Hepatocyte (in vitro differentiated cells): ENCODE results near the gene TBCK. TPM values are rescaled to one million over a fixed set of nuclear protein-coding genes. Genes with fewer than 3 reads are reported as not detected.

ENCODE experiments used
- DNase-seq: peaks from one replicate; pipeline ENCODE4 v3.0.0-alpha.2; 2016; ENCODE audit warnings: low spot score
- H2AFZ ChIP-seq: fragments of 200-600 bp; sonication (generic); 2 replicates; pipeline ENCODE4 v1.6.0; 2016; ENCODE audit warnings: antibody characterized with exemption, mild to moderate bottlenecking
- H3K27ac ChIP-seq: fragments of 200-600 bp; sonication (generic); 2 replicates; pipeline ENCODE4 v1.5.1; 2016; ENCODE audit warnings: mild to moderate bottlenecking
- H3K27me3 ChIP-seq: fragments of 200-600 bp; sonication (generic); 2 replicates; pipeline ENCODE4 v1.6.1; 2016
- H3K36me3 ChIP-seq: fragments of 200-600 bp; sonication (generic); replicated peaks from 2 replicates; pipeline ENCODE4 v1.5.1; 2016; ENCODE audit warnings: low read depth; ENCODE audit not compliant: insufficient read depth
- H3K4me1 ChIP-seq: fragments of 200-600 bp; sonication (generic); 2 replicates; pipeline ENCODE4 v1.5.1; 2016; ENCODE audit warnings: mild to moderate bottlenecking, moderate library complexity; ENCODE audit not compliant: insufficient read depth
- H3K4me2 ChIP-seq: fragments of 200-600 bp; sonication (generic); 2 replicates; pipeline ENCODE4 v1.6.0; 2016
- H3K4me3 ChIP-seq: fragments of 200-600 bp; sonication (generic); 2 replicates; pipeline ENCODE4 v1.5.1; 2016; ENCODE audit warnings: mild to moderate bottlenecking
- H3K79me2 ChIP-seq: fragments of 200-600 bp; sonication (generic); 2 replicates; pipeline ENCODE4 v1.6.0; 2017; ENCODE audit warnings: mild to moderate bottlenecking
- H3K9me2 ChIP-seq: fragments of 200-600 bp; sonication (generic); replicated peaks from 2 replicates; pipeline ENCODE4 v1.6.0; 2017; ENCODE audit warnings: mild to moderate bottlenecking; ENCODE audit not compliant: insufficient read depth
- H3K9me3 ChIP-seq: fragments of 200-600 bp; sonication (generic); 2 replicates; pipeline ENCODE4 v1.5.1; 2016; ENCODE audit warnings: low read depth, mild to moderate bottlenecking
- H4K20me1 ChIP-seq: fragments of 200-600 bp; sonication (generic); 2 replicates; pipeline ENCODE4 v1.6.0; 2016; ENCODE audit warnings: mild to moderate bottlenecking; ENCODE audit not compliant: insufficient read depth, poor library complexity, severe bottlenecking
- CTCF ChIP-seq: fragments of 200-600 bp; sonication (generic); IDR thresholded peaks from 2 replicates; pipeline ENCODE4 v1.5.1; 2016; ENCODE audit warnings: antibody characterized with exemption, mild to moderate bottlenecking; ENCODE audit not compliant: poor library complexity
- EZH2 ChIP-seq: fragments of 200-600 bp; sonication (generic); IDR thresholded peaks from 2 replicates; pipeline ENCODE4 v1.6.1; 2016; ENCODE audit warnings: antibody characterized with exemption, mild to moderate bottlenecking, borderline replicate concordance
- EZH2phosphoT487 ChIP-seq: fragments of 200-600 bp; sonication (generic); IDR thresholded peaks from one replicate; pipeline ENCODE4 v1.6.1; 2018; ENCODE audit warnings: antibody characterized with exemption, mild to moderate bottlenecking, low read depth, moderate library complexity; ENCODE audit not compliant: unreplicated experiment, severe bottlenecking
- WGBS: methylation state at CpG from one replicate; pipeline ENCODE4 v1.1.6; 2016; ENCODE audit warnings: low lambda C conversion rate; ENCODE audit errors: missing lambda C conversion rate; 5-methylcytosine and 5-hydroxymethylcytosine counted together
- polyA plus RNA-seq: library from polyadenylated mRNA; unstranded; fragments of >200 nt; fragmentation: Nextera tagmentation; extraction: Ambion mirVana; gene quantifications from 2 replicates; pipeline ENCODE4 v1.2.1, GENCODE V29; 2016
- total RNA-seq: library from RNA; depleted of rRNA; stranded (reverse); fragments of >200 nt; gene quantifications from 2 replicates; pipeline ENCODE4 v1.2.3, GENCODE V29; 2014

The TBCK gene
- total and polyA plus RNA-seq, 2 experiments from 2014 or later, result 19.8 to 49.7 TPM

- Histone ChIP-seq H3K79me2 (no peaks in the 10 kb centered on the region), H2AFZ (no peak overlapping the region), H3K9me2 (no peaks in the 10 kb centered on the region), H3K9me3 (no peaks in the 10 kb centered on the region), H3K4me1 (peaks cover 11% of the 10 kb centered on the region), H3K27ac (no peak overlapping the region), H4K20me1 (no peaks in the 10 kb centered on the region), H3K4me3 (no peak overlapping the region), H3K4me2 (no peak overlapping the region), H3K27me3 (no peaks in the 10 kb centered on the region), H3K36me3 (no peaks in the 10 kb centered on the region)
- 52% methylated on average over 6 of the region's 6 CpGs for WGBS
- no peak for TF ChIP-seq EZH2
- TF ChIP-seq EZH2phosphoT487, result no peak
- TF ChIP-seq CTCF, result no peak
- no peak for DNase-seq
These were observed 321.9 kb downstream of the TBCK start for GRCh38 chr4:105994061-105994460.

- H3K36me3 ChIP-seq, result no peaks in the 10 kb centered on the region
- H3K4me3 ChIP-seq, result no peak overlapping the region
- 100% methylated on average over 2 of the region's 2 CpGs for WGBS
- no peaks in the 10 kb centered on the region for H3K27me3 ChIP-seq
- peaks cover 7% of the 10 kb centered on the region for H3K4me1 ChIP-seq
- no peaks in the 10 kb centered on the region for H3K9me3 ChIP-seq
- no peaks in the 10 kb centered on the region for H4K20me1 ChIP-seq
- H3K79me2 ChIP-seq, result no peaks in the 10 kb centered on the region
- H3K4me2 ChIP-seq, result no peak overlapping the region
- no peak overlapping the region for H3K27ac ChIP-seq
- H3K9me2 ChIP-seq, result no peaks in the 10 kb centered on the region
- no peak for TF ChIP-seq EZH2phosphoT487
- no peak for DNase-seq
- no peak overlapping the region for H2AFZ ChIP-seq
These were observed 323.2 kb downstream of the TBCK start for GRCh38 chr4:105992641-105993305.

- H3K4me3 ChIP-seq, result no peak overlapping the region
- no peaks in the 10 kb centered on the region for H3K9me2 ChIP-seq
- H3K4me2 ChIP-seq, result no peak overlapping the region
- H4K20me1 ChIP-seq, result no peaks in the 10 kb centered on the region
- H3K27me3 ChIP-seq, result no peaks in the 10 kb centered on the region
- TF ChIP-seq EZH2 (no peak), EZH2phosphoT487 (no peak), CTCF (no peak)
- no peak overlapping the region for H3K27ac ChIP-seq
- no peaks in the 10 kb centered on the region for H3K4me1 ChIP-seq
- no peaks in the 10 kb centered on the region for H3K79me2 ChIP-seq
- no peaks in the 10 kb centered on the region for H3K9me3 ChIP-seq
- H2AFZ ChIP-seq, result no peak overlapping the region
- no peaks in the 10 kb centered on the region for H3K36me3 ChIP-seq
- WGBS, result 94% methylated on average over 8 of the region's 8 CpGs
- no peak for DNase-seq
These were observed 324.3 kb downstream of the TBCK start for GRCh38 chr4:105991726-105992125.

Other genes with a start within 250 kb of the TBCK start
- 28.3 and 33.7 TPM in 2 replicates for gene AIMP1, start 341 bp upstream of the TBCK start, total RNA-seq
- 53.7 and 56.6 TPM in 2 replicates for gene AIMP1, start 341 bp upstream of the TBCK start, polyA plus RNA-seq
- gene GIMD1, start 52.6 kb upstream of the TBCK start, total RNA-seq, result not detected in 2 replicates
- not detected in 2 replicates for gene GIMD1, start 52.6 kb upstream of the TBCK start, polyA plus RNA-seq